A549 treated with AZD9567 at 1 μM for 4 hours (cell line): ENCODE measurements around the gene HIPK1. TPM values are rescaled to one million over a fixed set of nuclear protein-coding genes. Genes with fewer than 3 reads are reported as not detected.

Experiments
- total RNA-seq: library from RNA; stranded (reverse); fragments of 200-300 nt; extraction: Qiagen RNA extraction; gene quantifications from 5 replicates; pipeline ENCODE4 v1.2.3, GENCODE V29; 2022; ENCODE audit not compliant: insufficient read depth

Gene HIPK1
- 13.9 to 19.0 TPM (median 16.0 TPM) in 5 replicates for total RNA-seq

DNA sequence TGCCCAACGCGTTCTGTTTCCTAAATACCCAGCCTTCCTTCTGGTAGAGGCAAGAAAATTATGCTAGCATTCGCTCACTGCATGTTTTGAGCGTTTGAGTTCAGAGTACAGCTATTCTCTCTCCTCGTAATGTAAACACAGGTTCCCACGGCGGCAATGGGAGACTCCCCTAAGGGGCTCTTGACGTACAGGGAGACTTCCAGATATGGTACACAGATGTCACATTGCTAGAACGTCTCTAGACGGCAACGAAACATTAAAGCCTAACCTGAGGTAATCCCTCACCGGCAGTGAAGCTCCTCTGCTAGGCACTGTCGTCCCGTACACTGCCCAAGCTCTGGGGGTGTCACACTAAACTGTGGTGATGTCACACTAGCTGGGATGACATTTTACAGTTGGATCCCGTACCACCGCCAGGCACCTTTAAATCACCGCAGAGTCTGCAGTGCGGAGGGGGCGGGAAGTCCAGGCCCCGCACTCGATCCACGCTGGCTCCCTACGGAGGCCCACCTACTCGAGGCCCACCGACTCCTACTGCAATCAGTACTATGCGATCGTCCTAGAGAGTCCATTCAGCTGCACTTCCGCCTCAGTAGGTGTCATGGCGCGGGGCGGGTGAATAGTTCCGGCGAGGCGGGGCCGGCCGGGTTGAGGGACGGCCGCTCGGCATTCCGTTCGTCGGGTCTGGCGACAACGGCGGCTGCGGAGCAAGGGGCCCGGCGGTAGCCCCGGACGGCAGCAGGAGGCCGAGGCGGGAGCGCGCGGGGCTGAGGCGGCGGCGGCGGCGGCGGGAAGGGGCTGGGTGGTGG, at the start of gene HIPK1:
Gene HIPK1, plus strand, starts transcription at position 384 of the 809 bp plus-strand sequence.

DNA sequence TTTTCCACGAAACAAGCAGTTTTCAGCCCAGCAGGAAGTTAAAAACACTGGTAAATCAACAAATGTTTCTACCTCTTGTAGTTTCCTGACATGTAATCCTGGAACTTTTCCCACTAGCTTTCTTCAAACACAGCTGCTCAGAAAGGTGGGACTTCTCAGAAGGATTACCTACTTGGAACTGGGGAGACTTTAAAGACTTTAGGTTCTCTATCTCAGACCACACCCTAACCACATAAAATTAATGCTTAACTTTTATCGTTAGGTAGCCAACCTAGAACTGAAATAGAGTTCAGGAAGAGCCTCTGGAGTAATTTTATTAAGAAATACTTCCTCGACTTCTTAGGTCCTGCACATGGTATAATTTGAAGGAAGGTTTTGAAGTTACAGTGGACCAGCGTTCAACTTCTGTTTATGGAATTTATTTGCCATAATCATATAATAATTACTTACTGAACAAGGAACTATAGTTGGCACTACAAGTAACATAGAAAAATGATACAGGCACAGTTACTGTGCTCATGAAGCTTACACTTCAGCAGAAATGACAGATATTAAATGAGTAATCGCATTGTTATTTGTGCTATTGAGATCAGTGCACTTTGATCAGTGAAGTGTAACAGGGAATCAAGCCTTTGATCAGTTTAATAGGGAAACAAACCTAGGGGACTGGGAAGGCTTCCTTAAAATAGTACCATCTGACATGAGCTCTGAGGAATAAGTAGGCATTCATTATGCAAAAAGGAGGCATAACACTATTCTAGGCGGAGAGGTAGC, 41.5 kb upstream of the HIPK1 start, which contains the start of gene BCL2L15:
Gene BCL2L15, minus strand, starts transcription at position 180 of the 774 bp plus-strand sequence. CDS start 206 bp downstream, outside the sequence.

GRCh38 chr1:113904674-113905434, 24.3 kb upstream of the HIPK1 start, which contains the start of the genes AP4B1 and DCLRE1B:
Gene AP4B1, minus strand, starts transcription at chr1:113904799. Its CDS starts 82 bp downstream, at chr1:113904717.
Gene DCLRE1B, plus strand, starts transcription at chr1:113905326. Its CDS starts 261 bp downstream, at chr1:113905587.

GRCh38 chr1:113978863-113979702, 50.0 kb downstream of the HIPK1 start, which contains the start of gene OLFML3:
Gene OLFML3, plus strand, starts transcription at chr1:113979474. Its CDS starts 43 bp downstream, at chr1:113979517.

Other genes with a start within 250 kb of the HIPK1 start
- 11.8 to 14.9 TPM (median 13.0 TPM) in 5 replicates for gene PHTF1, start 169.8 kb upstream of the HIPK1 start, total RNA-seq
- 3.8 to 4.1 TPM (median 3.8 TPM) in 5 replicates for gene RSBN1, start 116.8 kb upstream of the HIPK1 start, total RNA-seq
- not detected in 5 replicates for gene PTPN22, start 57.6 kb upstream of the HIPK1 start, total RNA-seq
- gene BCL2L15, start 41.7 kb upstream of the HIPK1 start, total RNA-seq, result 0.34 to 0.55 TPM (median 0.47 TPM) in 4 of 5 replicates, not detected in the other
- 7.6 to 18.4 TPM (median 8.9 TPM) in 5 replicates for gene AP4B1, start 24.5 kb upstream of the HIPK1 start, total RNA-seq
- gene DCLRE1B, start 24.0 kb upstream of the HIPK1 start, total RNA-seq, result 8.4 to 10.0 TPM (median 9.6 TPM) in 5 replicates
- 1.5 to 4.3 TPM (median 3.8 TPM) in 5 replicates for gene OLFML3, start 50.1 kb downstream of the HIPK1 start, total RNA-seq
- 0.24 to 0.28 TPM (median 0.28 TPM) in 4 of 5 replicates, not detected in the other for gene SYT6, start 224.5 kb downstream of the HIPK1 start, total RNA-seq